Eye (tissue), 1 donor: Measurements from ENCODE around the gene BZW1.
"Not testable (repeated sequence)": the region's sequence is repeated elsewhere in the genome, so short reads cannot be mapped to it uniquely, and the experiment has no call there.

Experiments used
- DNase-seq: peaks from one replicate; pipeline ENCODE4 v3.0.0-alpha.2; 2015

The BZW1 gene

GRCh38 chr2:200794143-200794542, 17.6 kb upstream of the BZW1 start:
- DNase-seq: no peak

GRCh38 chr2:200795028-200795440, 16.7 kb upstream of the BZW1 start:
- no peak for DNase-seq

GRCh38 chr2:200796561-200796960, 15.1 kb upstream of the BZW1 start:
- DNase-seq: no peak

GRCh38 chr2:200797242-200797770, 14.4 kb upstream of the BZW1 start:
- no peak for DNase-seq

GRCh38 chr2:200798514-200798913, 13.2 kb upstream of the BZW1 start:
- DNase-seq: no peak

- DNase-seq: no peak
These were observed 11.3 kb upstream of the BZW1 start for GRCh38 chr2:200800458-200800857.

- DNase-seq: not testable (repeated sequence)
These were observed 10.3 kb upstream of the BZW1 start for GRCh38 chr2:200801431-200801830.

- no peak for DNase-seq
These were observed 2.0 kb upstream of the BZW1 start for GRCh38 chr2:200809506-200810251.

- peak; percentile 24 for DNase-seq
These were observed 1.3 kb upstream of the BZW1 start for GRCh38 chr2:200810252-200810997.

- no peak for DNase-seq
These were observed 745 bp upstream of the BZW1 start for GRCh38 chr2:200810998-200811332.

- peak; percentile 78 for DNase-seq
These were observed 662 bp downstream of the BZW1 start for GRCh38 chr2:200812122-200813022.

GRCh38 chr2:200814276-200814815, 2.6 kb downstream of the BZW1 start:
- no peak for DNase-seq

GRCh38 chr2:200814917-200815316, 3.2 kb downstream of the BZW1 start:
- DNase-seq: no peak

- DNase-seq: not testable (repeated sequence)
These were observed 7.0 kb downstream of the BZW1 start for GRCh38 chr2:200818732-200819131.

GRCh38 chr2:200820573-200821234, 9.0 kb downstream of the BZW1 start:
- DNase-seq: no peak

- DNase-seq: no peak
These were observed 10.1 kb downstream of the BZW1 start for GRCh38 chr2:200821686-200822245.

GRCh38 chr2:200828104-200828503, 16.4 kb downstream of the BZW1 start:
- DNase-seq: no peak

- no peak for DNase-seq
These were observed 17.0 kb downstream of the BZW1 start for GRCh38 chr2:200828572-200829257.

GRCh38 chr2:200829258-200829655, 17.5 kb downstream of the BZW1 start:
- no peak for DNase-seq

GRCh38 chr2:200834701-200835100, 23.0 kb downstream of the BZW1 start:
- DNase-seq: no peak

GRCh38 chr2:200839513-200839912, 27.8 kb downstream of the BZW1 start:
- DNase-seq: no peak
